ENCODE measurements around the gene TXNRD1. TPM values are rescaled to one million over a fixed set of nuclear protein-coding genes. Genes with fewer than 3 reads are reported as not detected.

Gene TXNRD1
- 135 and 151 TPM in 2 replicates for total RNA-seq

DNA sequence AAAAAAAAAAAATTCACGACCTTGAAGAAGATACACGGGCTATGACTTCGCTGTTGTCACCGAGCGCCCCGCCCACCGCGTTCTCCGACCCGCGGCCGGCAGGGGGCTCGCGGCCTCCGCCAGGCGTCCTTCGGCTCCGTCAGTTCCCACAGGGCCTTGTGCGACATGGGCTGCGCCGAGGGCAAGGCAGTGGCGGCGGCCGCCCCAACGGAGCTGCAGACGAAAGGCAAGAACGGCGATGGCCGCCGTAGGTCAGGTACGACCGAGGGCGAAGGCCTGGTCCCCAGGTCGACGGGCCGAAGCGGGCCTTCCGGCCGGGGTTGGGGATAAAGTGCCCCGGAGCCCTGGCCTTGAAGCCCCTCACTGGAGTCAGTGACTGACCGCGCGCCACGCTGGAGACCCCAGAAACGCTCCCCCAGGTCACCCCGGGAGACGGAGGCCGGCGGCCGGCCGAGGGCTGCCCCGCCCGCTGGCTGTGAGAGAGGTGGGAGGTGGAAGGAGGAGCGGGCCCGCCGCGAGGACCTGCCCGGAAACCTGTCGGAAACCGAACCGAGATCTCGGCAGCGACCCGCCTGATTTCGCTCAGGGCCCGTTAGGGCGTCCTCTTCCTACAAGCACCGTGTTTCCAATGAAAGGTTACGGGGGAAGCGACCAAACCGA is at the start of gene TXNRD1:
Gene TXNRD1, plus strand, starts transcription at position 142 of the 660 bp plus-strand sequence. Its CDS starts 24 bp downstream, at position 166.

DNA sequence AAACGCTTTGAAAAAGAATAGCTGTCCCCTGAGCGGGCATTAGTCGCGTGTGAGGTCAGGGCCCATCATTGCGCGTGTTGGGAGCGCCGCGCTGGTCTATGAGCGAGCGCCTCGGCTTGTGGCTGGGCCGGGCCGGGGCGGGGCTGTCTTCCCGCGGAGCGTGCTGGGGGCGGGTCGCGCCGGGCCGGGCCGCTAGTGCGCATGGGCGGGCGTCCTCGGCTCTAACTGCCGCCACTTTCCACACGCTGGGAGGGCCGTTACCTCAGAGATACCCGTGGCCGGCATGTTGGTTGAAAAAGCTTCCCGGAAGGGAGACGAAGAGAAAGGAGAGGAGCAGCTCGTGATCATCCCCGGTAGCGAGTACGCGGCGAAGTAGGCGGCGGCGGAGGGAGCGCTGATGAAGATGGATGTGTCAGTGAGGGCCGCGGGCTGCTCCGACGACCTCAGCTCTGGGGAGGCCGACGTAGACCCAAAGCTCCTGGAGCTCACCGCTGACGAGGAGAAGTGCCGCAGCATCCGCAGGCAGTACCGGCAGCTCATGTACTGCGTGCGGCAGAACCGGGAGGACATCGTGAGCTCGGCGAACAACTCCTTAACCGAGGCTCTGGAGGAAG is 88.1 kb downstream of the TXNRD1 start, which contains the start of gene EID3:
Gene EID3, plus strand, starts transcription at position 202 of the 614 bp plus-strand sequence. Its CDS starts 196 bp downstream, at position 398.

Other genes with a start within 250 kb of the TXNRD1 start
- 47.2 and 61.6 TPM in 2 replicates for gene TDG, start 249.9 kb upstream of the TXNRD1 start, total RNA-seq
- gene GLT8D2, start 165.6 kb upstream of the TXNRD1 start, total RNA-seq, result 1.6 and 2.1 TPM in 2 replicates
- gene HCFC2, start 151.2 kb upstream of the TXNRD1 start, total RNA-seq, result 6.2 and 13.3 TPM in 2 replicates
- 21.4 and 22.6 TPM in 2 replicates for gene NFYB, start 77.6 kb upstream of the TXNRD1 start, total RNA-seq
- 1.0 and 5.8 TPM in 2 replicates for gene EID3, start 88.0 kb downstream of the TXNRD1 start, total RNA-seq
- gene CHST11, start 241.2 kb downstream of the TXNRD1 start, total RNA-seq, result 8.9 and 28.5 TPM in 2 replicates